ENCODE results near the gene FBRS.

Gene FBRS

DNA sequence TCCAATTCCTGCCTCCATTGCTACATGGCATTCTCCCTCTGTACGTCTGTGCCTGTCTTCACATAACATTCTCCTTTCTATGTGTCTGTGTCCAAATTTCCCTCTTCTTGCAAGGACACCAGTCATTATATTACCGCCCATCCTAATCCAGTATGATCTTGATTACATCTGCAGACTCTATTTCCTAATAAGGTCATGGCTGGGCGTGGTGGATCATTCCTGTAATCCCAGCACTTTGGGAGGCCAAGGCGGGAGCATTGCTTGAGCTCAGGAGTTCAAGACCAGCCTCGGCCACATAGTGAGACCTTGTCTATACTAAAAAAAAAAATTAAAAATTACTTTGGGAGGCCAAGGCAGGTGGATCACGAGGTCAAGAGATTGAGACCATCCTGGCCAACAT lies 12.5 kb upstream of the FBRS start:
- no peak for DNase-seq

- DNase-seq, result no peak
Measured at GRCh38 chr16:30647274-30647571, 11.0 kb upstream of the FBRS start.

DNA sequence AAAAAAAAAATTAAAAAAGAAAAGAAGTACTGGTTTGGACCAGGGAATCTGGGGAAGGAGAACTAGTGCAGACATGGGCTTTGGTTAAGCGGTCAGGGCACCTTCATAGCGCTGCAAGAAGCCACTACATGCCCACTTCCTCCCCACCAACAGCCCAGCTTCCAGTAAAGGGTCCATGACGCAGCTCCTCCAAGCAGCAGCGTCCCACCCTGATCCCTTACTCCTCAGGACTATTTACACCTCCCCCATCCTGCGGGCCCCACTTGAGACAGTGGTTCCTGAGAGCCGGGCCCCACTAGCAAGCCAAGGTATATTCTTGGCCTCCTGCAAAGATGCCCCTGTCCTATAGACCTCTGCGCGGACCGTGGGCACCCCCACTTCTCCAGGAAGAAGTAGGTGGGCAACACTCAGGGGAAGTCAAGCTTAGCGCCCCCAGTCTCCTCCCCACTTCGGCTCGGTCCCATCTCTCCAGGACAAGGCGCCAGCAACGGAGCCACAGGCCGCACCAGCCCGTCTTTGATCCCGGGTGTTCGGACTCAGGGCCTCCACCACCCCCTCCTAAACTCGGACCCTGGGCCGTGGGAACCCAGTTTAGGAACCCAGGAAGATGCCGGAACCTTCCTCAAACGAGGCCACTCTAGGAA lies 8.4 kb upstream of the FBRS start:
- DNase-seq, result no peak

DNA sequence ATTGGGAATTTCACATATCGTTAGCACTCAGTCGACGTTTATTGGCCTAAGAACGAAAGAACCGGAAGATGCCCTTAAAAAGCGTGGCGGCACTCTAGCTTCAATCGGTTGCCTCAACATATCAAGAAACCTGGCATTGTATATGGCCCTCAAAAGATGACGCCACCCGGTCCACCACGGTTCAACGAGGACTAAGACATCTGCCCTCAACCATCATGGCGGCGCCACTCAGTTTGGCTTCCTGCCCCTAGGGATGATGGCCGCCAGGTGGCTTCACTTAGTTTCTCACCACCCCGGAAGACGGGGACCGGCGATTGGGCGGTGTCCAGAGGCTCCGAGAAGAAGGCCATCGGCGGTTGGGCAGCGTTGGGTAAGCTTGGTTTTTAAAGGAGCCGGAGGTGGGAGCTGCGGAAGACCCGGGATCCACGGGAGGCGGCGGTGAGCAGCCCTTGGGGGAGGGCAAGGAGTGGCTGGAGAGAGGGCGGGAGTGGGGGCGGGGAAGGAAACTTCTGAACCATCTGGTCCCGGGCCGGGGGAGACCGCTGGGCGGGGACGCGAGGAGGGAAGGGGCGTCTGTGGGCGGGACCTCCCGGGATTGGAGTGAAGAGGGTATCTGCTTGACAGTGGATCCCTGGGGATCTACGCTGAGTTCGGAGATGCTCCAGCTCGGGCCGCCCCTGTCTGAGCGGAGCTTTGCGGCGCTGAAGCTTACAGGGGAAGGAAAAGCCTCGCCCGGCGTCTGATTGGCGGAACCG lies 7.7 kb upstream of the FBRS start, which contains the start of gene PRR14:
TSS of gene PRR14 (plus strand) at position 592 of the 755 bp plus-strand sequence. CDS start 686 bp downstream, outside the sequence.
- DNase-seq, result peak; percentile 99

GRCh38 chr16:30651124-30652004 lies 6.9 kb upstream of the FBRS start:
- DNase-seq, result peak; percentile 62

GRCh38 chr16:30652005-30652296 lies 6.3 kb upstream of the FBRS start:
- no peak for DNase-seq

GRCh38 chr16:30652718-30653117 lies 5.5 kb upstream of the FBRS start:
- DNase-seq, result no peak

DNA sequence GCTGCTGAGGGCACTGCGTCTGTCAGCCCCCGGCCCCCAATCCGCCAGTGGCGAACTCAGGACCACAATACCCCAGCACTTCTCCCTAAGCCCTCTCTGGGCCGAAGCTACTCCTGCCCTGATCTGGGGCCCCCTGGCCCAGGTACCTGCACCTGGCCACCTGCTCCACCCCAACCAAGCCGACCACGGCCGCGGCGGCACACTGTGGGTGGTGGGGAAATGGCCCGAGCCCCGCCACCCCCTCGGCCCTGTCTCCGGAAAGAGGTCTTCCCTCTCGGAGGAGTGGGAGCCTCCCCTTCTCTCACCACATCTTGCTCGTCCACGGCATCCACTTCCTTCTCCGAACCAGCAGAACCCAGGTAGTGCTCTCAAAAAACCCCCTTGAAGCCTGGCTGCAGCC lies 3.4 kb upstream of the FBRS start:
- no peak for DNase-seq

DNA sequence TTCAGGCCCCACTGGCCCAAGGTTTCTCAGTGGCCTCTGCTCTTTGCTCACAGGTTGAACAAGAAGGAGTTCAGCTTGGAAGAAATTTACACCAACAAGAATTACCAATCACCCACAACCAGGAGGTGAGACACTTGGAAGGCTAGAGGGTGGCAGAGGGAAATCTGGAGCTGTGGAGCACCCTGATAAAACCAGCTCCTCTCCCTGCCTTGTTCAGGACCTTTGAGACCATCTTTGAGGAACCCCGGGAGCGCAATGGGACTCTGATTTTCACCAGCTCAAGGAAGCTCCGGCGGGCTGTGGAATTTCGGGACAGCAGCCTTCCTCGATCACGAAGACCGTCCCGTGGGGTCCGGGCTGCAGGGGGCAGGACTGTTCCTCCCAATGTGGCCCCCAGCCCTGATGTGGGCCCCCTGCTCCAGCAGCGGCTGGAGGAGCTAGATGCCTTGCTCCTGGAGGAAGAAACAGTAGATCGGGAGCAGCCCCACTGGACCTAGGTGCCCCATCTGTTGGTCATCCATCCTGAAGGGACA lies 2.4 kb upstream of the FBRS start:
- DNase-seq, result no peak

- no peak for DNase-seq
Measured at GRCh38 chr16:30656388-30656787, 1.8 kb upstream of the FBRS start.

GRCh38 chr16:30656974-30657865 lies 1.0 kb upstream of the FBRS start:
- DNase-seq, result peak; percentile 90

- peak; percentile 99 for DNase-seq
Measured at GRCh38 chr16:30658731-30659506, 688 bp downstream of the FBRS start.

- no peak for DNase-seq
Measured at GRCh38 chr16:30659507-30660423, 1.5 kb downstream of the FBRS start.

GRCh38 chr16:30660424-30661261 lies 2.4 kb downstream of the FBRS start:
- DNase-seq, result no peak

GRCh38 chr16:30662449-30662848 lies 4.2 kb downstream of the FBRS start:
- no peak for DNase-seq

DNA sequence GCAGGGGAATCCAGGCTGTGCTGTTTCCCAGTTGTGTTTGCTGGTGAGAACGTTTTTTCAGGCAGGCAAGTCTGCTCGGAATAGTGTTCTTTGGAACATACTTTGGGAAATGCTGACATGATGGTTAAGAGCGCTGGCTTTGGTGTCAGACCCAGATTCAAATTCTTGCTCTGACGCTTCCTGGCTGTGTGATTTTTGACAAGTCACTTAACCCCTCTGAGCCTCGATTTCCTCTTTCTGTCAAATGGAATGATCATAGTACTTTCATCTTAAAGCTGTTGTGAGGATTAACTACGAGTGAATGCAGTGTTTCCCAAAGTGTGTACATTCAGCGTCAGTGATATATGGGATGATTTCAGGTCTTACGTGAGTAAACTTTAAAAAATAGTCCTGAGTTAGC lies 4.8 kb downstream of the FBRS start:
- DNase-seq, result no peak

- no peak for DNase-seq
Measured at GRCh38 chr16:30663820-30664219, 5.6 kb downstream of the FBRS start.

- no peak for DNase-seq
Measured at GRCh38 chr16:30664616-30665109, 6.4 kb downstream of the FBRS start.

DNA sequence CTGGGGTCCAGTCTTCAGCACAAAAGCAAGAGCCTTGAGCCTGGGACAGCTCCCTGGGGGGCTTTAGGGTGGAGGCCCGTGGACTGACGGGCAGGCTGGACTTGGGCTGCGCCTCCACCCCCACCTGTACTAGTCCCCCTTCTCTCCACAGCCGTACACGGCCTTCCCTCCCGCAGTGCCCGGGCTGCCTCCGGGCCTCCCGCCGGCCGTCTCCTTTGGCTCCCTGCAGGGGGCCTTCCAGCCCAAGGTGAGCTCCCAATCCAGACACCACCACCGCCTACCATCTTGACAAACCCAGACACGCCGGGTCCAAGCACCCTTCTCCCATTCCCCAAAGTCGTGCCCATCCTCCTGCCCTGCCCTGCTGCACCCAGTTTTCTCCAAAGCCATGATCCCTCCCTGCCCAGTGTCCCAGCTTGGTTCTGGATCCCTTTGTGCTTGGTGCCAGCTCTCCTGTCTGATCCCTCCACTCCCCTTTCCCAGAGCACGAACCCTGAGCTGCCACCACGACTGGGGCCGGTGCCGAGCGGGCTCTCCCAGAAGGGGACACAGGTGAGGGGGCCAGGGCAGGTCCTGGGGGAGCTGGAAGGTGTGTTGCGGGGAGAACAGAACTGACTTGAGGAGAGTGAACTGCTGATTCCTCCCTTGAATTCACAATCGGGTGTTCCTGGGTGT lies 7.1 kb downstream of the FBRS start:
- DNase-seq, result no peak

Data from NCI-H1092 treated with DMSO at 0.1 percent for 48 hours (cell line).